ENCODE data around the gene TSR2. TPM values are rescaled to one million over a fixed set of nuclear protein-coding genes. Genes with fewer than 3 reads are reported as not detected.
A peak's percentile ranks its signal among the peaks of the same experiment; 100 is the strongest.

The TSR2 gene
- total and polyA plus RNA-seq, 2 donors from 2014 or later: 48.0 to 70.2 TPM

DNA sequence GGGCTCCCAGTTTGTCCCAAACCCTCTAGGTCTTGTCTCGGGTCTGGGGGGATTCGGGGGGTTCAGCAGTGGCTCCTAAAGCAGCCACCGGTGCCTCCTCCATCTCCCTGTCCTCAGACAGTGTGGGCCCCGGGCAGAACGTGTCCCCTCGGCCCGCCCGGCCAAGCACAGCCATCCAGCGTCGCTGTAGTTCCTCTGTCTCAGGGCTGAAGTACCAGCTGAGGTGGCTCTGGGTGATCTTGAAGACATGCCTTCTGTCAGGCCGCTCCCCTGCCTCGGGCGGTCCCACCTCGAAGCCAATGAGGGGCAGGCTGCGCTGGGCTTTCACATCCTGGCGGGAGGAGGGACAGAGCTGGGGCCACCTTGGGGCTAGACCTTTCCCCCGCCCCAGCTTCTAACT is 5.9 kb downstream of the TSR2 start:
- no peak overlapping the region for H3K9ac ChIP-seq (ENCODE audit: low read length in 3 of 3)
- H3K4me3 ChIP-seq (ENCODE audit: low read length in 3 of 3): no peak overlapping the region
- intact Hi-C loops (cut with DNase I): no loop called here
- H3K27ac ChIP-seq (ENCODE audit: low read depth in 2 of 2, low read length in 2 of 2): no peak overlapping the region
- peaks cover 0 to 6% (median 0%) of the 10 kb centered on the region in 3 donors for H3K4me1 ChIP-seq (ENCODE audit: control insufficient read depth in 2 of 3, insufficient read depth in 2 of 3, low read depth in 1 of 3, low read length in 3 of 3)
- no peaks in the 10 kb centered on the region for H3K36me3 ChIP-seq (ENCODE audit: control insufficient read depth in 2 of 3, insufficient read depth in 3 of 3, low read length in 3 of 3)
- H3K27me3 ChIP-seq (ENCODE audit: control insufficient read depth, insufficient read depth, low read length): no peaks in the 10 kb centered on the region
- FAIRE-seq (no peak), DNase-seq (no peak)
- TF ChIP-seq, protein P1, sequence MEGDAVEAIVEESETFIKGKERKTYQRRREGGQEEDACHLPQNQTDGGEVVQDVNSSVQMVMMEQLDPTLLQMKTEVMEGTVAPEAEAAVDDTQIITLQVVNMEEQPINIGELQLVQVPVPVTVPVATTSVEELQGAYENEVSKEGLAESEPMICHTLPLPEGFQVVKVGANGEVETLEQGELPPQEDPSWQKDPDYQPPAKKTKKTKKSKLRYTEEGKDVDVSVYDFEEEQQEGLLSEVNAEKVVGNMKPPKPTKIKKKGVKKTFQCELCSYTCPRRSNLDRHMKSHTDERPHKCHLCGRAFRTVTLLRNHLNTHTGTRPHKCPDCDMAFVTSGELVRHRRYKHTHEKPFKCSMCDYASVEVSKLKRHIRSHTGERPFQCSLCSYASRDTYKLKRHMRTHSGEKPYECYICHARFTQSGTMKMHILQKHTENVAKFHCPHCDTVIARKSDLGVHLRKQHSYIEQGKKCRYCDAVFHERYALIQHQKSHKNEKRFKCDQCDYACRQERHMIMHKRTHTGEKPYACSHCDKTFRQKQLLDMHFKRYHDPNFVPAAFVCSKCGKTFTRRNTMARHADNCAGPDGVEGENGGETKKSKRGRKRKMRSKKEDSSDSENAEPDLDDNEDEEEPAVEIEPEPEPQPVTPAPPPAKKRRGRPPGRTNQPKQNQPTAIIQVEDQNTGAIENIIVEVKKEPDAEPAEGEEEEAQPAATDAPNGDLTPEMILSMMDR (IDR thresholded peaks at IDR 0.05; ENCODE audit: borderline replicate concordance, extremely low read depth, insufficient read depth): no peak
- H3K9me3 ChIP-seq (ENCODE audit: control insufficient read depth in 2 of 3, insufficient read depth in 1 of 3, low read length in 3 of 3): no peaks in the 10 kb centered on the region

DNA sequence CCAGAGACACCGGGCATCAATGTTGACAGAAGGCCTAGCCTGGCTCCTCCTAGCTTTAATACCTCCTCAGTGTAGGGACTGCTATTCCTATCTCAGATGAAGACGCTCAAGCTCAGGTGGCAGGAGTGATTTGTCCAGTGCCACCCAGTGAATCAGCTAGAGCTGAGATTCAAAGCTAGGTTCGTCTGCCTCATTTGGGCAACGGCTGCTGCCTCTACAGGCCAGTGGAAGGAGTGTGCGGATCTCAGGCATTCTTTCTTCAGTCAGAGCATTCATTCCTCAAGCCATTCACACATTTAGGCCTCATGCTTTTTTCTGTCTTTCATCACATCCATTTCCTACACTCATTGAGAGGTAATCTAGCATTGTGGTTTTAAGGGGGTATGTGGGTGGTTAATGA is 7.3 kb downstream of the TSR2 start:
- H3K27ac ChIP-seq (ENCODE audit: low read depth in 2 of 2, low read length in 2 of 2): no peak overlapping the region
- intact Hi-C loops (cut with DNase I): no loop called here
- no peaks in the 10 kb centered on the region for H3K4me1 ChIP-seq (ENCODE audit: control insufficient read depth in 2 of 3, insufficient read depth in 2 of 3, low read depth in 1 of 3, low read length in 3 of 3)
- TF ChIP-seq, protein P1 (IDR thresholded peaks at IDR 0.05; ENCODE audit: borderline replicate concordance, extremely low read depth, insufficient read depth): no peak
- DNase-seq (no peak), FAIRE-seq (no peak)
- no peak overlapping the region for H3K9ac ChIP-seq (ENCODE audit: low read length in 3 of 3)
- H3K36me3 ChIP-seq (ENCODE audit: control insufficient read depth in 2 of 3, insufficient read depth in 3 of 3, low read length in 3 of 3): no peaks in the 10 kb centered on the region
- H3K9me3 ChIP-seq (ENCODE audit: control insufficient read depth in 2 of 3, insufficient read depth in 1 of 3, low read length in 3 of 3): no peaks in the 10 kb centered on the region
- H3K27me3 ChIP-seq (ENCODE audit: control insufficient read depth, insufficient read depth, low read length): no peaks in the 10 kb centered on the region
- no peak overlapping the region for H3K4me3 ChIP-seq (ENCODE audit: low read length in 3 of 3)

DNA sequence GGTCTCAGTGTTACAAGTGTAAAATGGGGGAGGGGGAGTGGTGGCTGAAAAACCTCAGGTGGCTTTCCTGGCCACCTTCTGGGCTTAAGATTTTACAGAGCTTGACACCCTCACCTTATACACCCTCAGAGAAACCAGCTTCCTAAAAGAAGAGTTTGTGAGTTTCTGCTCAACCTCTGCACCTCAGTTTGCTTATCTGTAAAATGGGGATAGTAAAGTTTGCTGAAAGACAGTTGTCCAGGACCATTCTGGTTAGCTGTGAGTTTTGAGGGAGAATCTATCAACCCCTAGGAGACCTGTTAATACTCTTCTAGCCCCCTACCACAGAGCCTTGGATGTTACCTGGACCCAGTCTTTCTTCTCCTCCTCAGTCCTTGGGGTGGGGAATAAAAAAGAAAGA is 9.7 kb downstream of the TSR2 start:
- H3K4me1 ChIP-seq (ENCODE audit: control insufficient read depth in 2 of 3, insufficient read depth in 2 of 3, low read depth in 1 of 3, low read length in 3 of 3): no peaks in the 10 kb centered on the region
- intact Hi-C loops (cut with DNase I): no loop called here
- H3K27me3 ChIP-seq (ENCODE audit: control insufficient read depth, insufficient read depth, low read length): no peaks in the 10 kb centered on the region
- TF ChIP-seq, protein P1 (IDR thresholded peaks at IDR 0.05; ENCODE audit: borderline replicate concordance, extremely low read depth, insufficient read depth): no peak
- no peaks in the 10 kb centered on the region for H3K36me3 ChIP-seq (ENCODE audit: control insufficient read depth in 2 of 3, insufficient read depth in 3 of 3, low read length in 3 of 3)
- no peak overlapping the region for H3K9ac ChIP-seq (ENCODE audit: low read length in 3 of 3)
- H3K4me3 ChIP-seq (ENCODE audit: low read length in 3 of 3): no peak overlapping the region
- DNase-seq (no peak), FAIRE-seq (no peak)
- H3K27ac ChIP-seq (ENCODE audit: low read depth in 2 of 2, low read length in 2 of 2): no peak overlapping the region
- no peaks in the 10 kb centered on the region for H3K9me3 ChIP-seq (ENCODE audit: control insufficient read depth in 2 of 3, insufficient read depth in 1 of 3, low read length in 3 of 3)

DNA sequence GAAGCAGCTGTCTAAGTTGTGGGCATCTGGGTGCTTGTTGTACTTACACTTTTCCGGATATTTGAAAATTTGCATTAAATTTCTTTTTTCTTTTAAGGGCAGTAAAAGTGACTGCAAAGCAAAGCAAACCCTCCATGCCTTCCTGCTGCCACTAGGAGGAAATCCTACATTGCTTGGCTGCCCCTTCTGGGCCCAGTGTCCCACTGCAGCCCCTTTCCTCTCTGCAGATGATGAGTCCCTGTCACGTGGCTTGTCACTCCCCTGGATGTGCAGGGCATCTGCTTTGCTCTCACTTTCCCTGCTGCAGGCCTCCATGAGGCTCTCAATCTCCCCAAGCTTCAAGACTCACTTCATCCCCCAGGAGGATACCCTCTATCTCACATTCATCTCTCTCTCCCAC is 12.7 kb downstream of the TSR2 start:
- FAIRE-seq: no peak
- intact Hi-C loops (cut with DNase I): no loop called here
- no peaks in the 10 kb centered on the region for H3K9me3 ChIP-seq (ENCODE audit: control insufficient read depth in 2 of 3, insufficient read depth in 1 of 3, low read length in 3 of 3)
- no peaks in the 10 kb centered on the region for H3K27me3 ChIP-seq (ENCODE audit: control insufficient read depth, insufficient read depth, low read length)
- no peaks in the 10 kb centered on the region for H3K36me3 ChIP-seq (ENCODE audit: control insufficient read depth in 2 of 3, insufficient read depth in 3 of 3, low read length in 3 of 3)
- H3K27ac ChIP-seq (ENCODE audit: low read depth in 2 of 2, low read length in 2 of 2): no peak overlapping the region
- H3K4me1 ChIP-seq (ENCODE audit: control insufficient read depth in 2 of 3, insufficient read depth in 2 of 3, low read depth in 1 of 3, low read length in 3 of 3): no peaks in the 10 kb centered on the region
- peak in 4 of 5 donors; percentile 38 to 54 (median 40) for DNase-seq
- no peak overlapping the region for H3K4me3 ChIP-seq (ENCODE audit: low read length in 3 of 3)
- H3K9ac ChIP-seq (ENCODE audit: low read length in 3 of 3): no peak overlapping the region
- TF ChIP-seq, protein P1 (IDR thresholded peaks at IDR 0.05; ENCODE audit: borderline replicate concordance, extremely low read depth, insufficient read depth): no peak
